ENCODE measurements around the gene CETN1. TPM values are rescaled to one million over a fixed set of nuclear protein-coding genes. Genes with fewer than 3 reads are reported as not detected.

Gene CETN1
- total RNA-seq, 1 donor, result not detected

GRCh38 chr18:610214-610928 lies 30.2 kb downstream of the CETN1 start:
- TF ChIP-seq CTCF (IDR thresholded peaks at IDR 0.05; ENCODE audit: insufficient read depth, low read depth, low read length), result no peak
- H3K4me3 ChIP-seq (ENCODE audit: low read depth, low read length), result no peak overlapping the region
- DNase-seq (ENCODE audit: low read depth), result no peak

- no peak overlapping the region for H3K4me3 ChIP-seq (ENCODE audit: low read depth, low read length)
- TF ChIP-seq CTCF (IDR thresholded peaks at IDR 0.05; ENCODE audit: insufficient read depth, low read depth, low read length), result no peak
- DNase-seq (ENCODE audit: low read depth), result no peak
These were observed 32.0 kb downstream of the CETN1 start for GRCh38 chr18:612156-612555.

GRCh38 chr18:614193-614592 lies 34.0 kb downstream of the CETN1 start:
- H3K4me3 ChIP-seq (ENCODE audit: low read depth, low read length), result no peak overlapping the region
- TF ChIP-seq CTCF (IDR thresholded peaks at IDR 0.05; ENCODE audit: insufficient read depth, low read depth, low read length), result no peak
- no peak for DNase-seq (ENCODE audit: low read depth)

GRCh38 chr18:615092-615521 lies 34.9 kb downstream of the CETN1 start:
- TF ChIP-seq CTCF (IDR thresholded peaks at IDR 0.05; ENCODE audit: insufficient read depth, low read depth, low read length), result no peak
- peak; percentile 21 for DNase-seq (ENCODE audit: low read depth)
- H3K4me3 ChIP-seq (ENCODE audit: low read depth, low read length), result no peak overlapping the region

- no peak for TF ChIP-seq CTCF (IDR thresholded peaks at IDR 0.05; ENCODE audit: insufficient read depth, low read depth, low read length)
- DNase-seq (ENCODE audit: low read depth), result no peak
These were observed 35.6 kb downstream of the CETN1 start for GRCh38 chr18:615773-616172.

GRCh38 chr18:616380-616995 lies 36.3 kb downstream of the CETN1 start:
- peak; percentile 62 for DNase-seq (ENCODE audit: low read depth)
- H3K4me3 ChIP-seq (ENCODE audit: low read depth, low read length), result no peak overlapping the region
- peak; percentile 74 for TF ChIP-seq CTCF (IDR thresholded peaks at IDR 0.05; ENCODE audit: insufficient read depth, low read depth, low read length)

More at GRCh38 chr18:615773-616172, 35.6 kb downstream of the CETN1 start:
- no peak overlapping the region for H3K4me3 ChIP-seq (ENCODE audit: low read depth, low read length)

Data from fibroblast of villous mesenchyme (primary cell).